SK-N-MC (cell line): ENCODE results near the gene CTDSP1.

Experiments
- DNase-seq: peaks from one replicate; pipeline ENCODE4 v3.0.0-alpha.2; 2011; ENCODE audit warnings: low read depth, low spot score
- H3K27ac ChIP-seq: fragments of 200-600 bp; sonication (generic); 2 replicates; pipeline ENCODE4 v1.5.1; 2016; ENCODE audit warnings: mixed run types
- H3K36me3 ChIP-seq: fragments of 200-600 bp; sonication (generic); 2 replicates; pipeline ENCODE4 v1.6.1; 2017; ENCODE audit warnings: antibody characterized with exemption, low read length, mixed read lengths; ENCODE audit not compliant: insufficient read depth
- H3K4me3 ChIP-seq: fragments of 200-600 bp; sonication (generic); 2 replicates; pipeline ENCODE4 v1.5.1; 2016
- H3K9ac ChIP-seq: fragments of 200-600 bp; sonication (generic); 2 replicates; pipeline ENCODE4 v1.8.0; 2017; ENCODE audit warnings: mixed run types, mixed read lengths; ENCODE audit not compliant: insufficient read length
- H3K9me3 ChIP-seq: fragments of 200-600 bp; sonication (generic); 2 replicates; pipeline ENCODE4 v1.6.1; 2017; ENCODE audit warnings: low read depth, mild to moderate bottlenecking, antibody characterized with exemption, low read length, moderate library complexity, mixed read lengths
- EZH2 ChIP-seq: fragments of 200-600 bp; sonication (generic); IDR thresholded peaks from one replicate; pipeline ENCODE4 v1.6.1; 2017; ENCODE audit warnings: antibody characterized with exemption
- FOXP2 ChIP-seq: optimal IDR thresholded peaks from 2 replicates; pipeline ENCODE3; 2011; ENCODE audit warnings: mild to moderate bottlenecking, moderate library complexity; ENCODE audit not compliant: insufficient read depth; ENCODE audit errors: extremely low read length, control extremely low read depth
- POLR2AphosphoS5 ChIP-seq: IDR thresholded peaks from 2 replicates; pipeline ENCODE4 v1.6.1; 2012; ENCODE audit warnings: mild to moderate bottlenecking, low read depth, low read length, borderline replicate concordance

CTDSP1 gene

GRCh38 chr2:218422403-218423086, 22.9 kb downstream of the CTDSP1 start:
- Histone ChIP-seq H3K36me3 (no peaks in the 10 kb centered on the region), H3K27ac (no peak overlapping the region), H3K9me3 (no peaks in the 10 kb centered on the region), H3K9ac (no peak overlapping the region), H3K4me3 (no peak overlapping the region)
- DNase-seq = no peak
- no peak for TF ChIP-seq EZH2

- Histone ChIP-seq H3K4me3 (no peak overlapping the region), H3K9me3 (no peaks in the 10 kb centered on the region), H3K9ac (no peak overlapping the region), H3K36me3 (no peaks in the 10 kb centered on the region), H3K27ac (no peak overlapping the region)
- no peak for TF ChIP-seq EZH2
- TF ChIP-seq FOXP2 = no peak
- TF ChIP-seq POLR2AphosphoS5 = no peak
- DNase-seq = no peak
These were observed 23.9 kb downstream of the CTDSP1 start for GRCh38 chr2:218423584-218423983.

- Histone ChIP-seq H3K27ac (no peak overlapping the region), H3K9ac (no peak overlapping the region), H3K9me3 (no peaks in the 10 kb centered on the region), H3K4me3 (no peak overlapping the region), H3K36me3 (no peaks in the 10 kb centered on the region)
- DNase-seq = no peak
- TF ChIP-seq EZH2 (no peak), FOXP2 (no peak), POLR2AphosphoS5 (no peak)
These were observed 25.9 kb downstream of the CTDSP1 start for GRCh38 chr2:218425531-218425930.

- no peak for DNase-seq
- H3K9me3 ChIP-seq = no peaks in the 10 kb centered on the region
- H3K27ac ChIP-seq = no peak overlapping the region
- TF ChIP-seq FOXP2 (no peak), POLR2AphosphoS5 (no peak), EZH2 (no peak)
- no peak overlapping the region for H3K4me3 ChIP-seq
- H3K9ac ChIP-seq = no peak overlapping the region
- H3K36me3 ChIP-seq = no peaks in the 10 kb centered on the region
These were observed 28.1 kb downstream of the CTDSP1 start for GRCh38 chr2:218427741-218428140.

- Histone ChIP-seq H3K9ac (no peak overlapping the region), H3K27ac (no peak overlapping the region), H3K4me3 (no peak overlapping the region), H3K9me3 (no peaks in the 10 kb centered on the region), H3K36me3 (no peaks in the 10 kb centered on the region)
- TF ChIP-seq FOXP2 (no peak), EZH2 (no peak), POLR2AphosphoS5 (no peak)
- no peak for DNase-seq
These were observed 29.3 kb downstream of the CTDSP1 start for GRCh38 chr2:218428846-218429558.

GRCh38 chr2:218429911-218430692, 30.4 kb downstream of the CTDSP1 start:
- TF ChIP-seq POLR2AphosphoS5 (no peak), EZH2 (no peak), FOXP2 (no peak)
- Histone ChIP-seq H3K9ac (no peak overlapping the region), H3K36me3 (no peaks in the 10 kb centered on the region), H3K4me3 (no peak overlapping the region), H3K27ac (no peak overlapping the region), H3K9me3 (no peaks in the 10 kb centered on the region)
- DNase-seq = no peak

GRCh38 chr2:218430721-218431120, 31.1 kb downstream of the CTDSP1 start:
- H3K9ac ChIP-seq = no peak overlapping the region
- H3K9me3 ChIP-seq = no peaks in the 10 kb centered on the region
- DNase-seq = no peak
- H3K36me3 ChIP-seq = no peaks in the 10 kb centered on the region
- no peak overlapping the region for H3K27ac ChIP-seq
- no peak overlapping the region for H3K4me3 ChIP-seq
- TF ChIP-seq FOXP2 (no peak), POLR2AphosphoS5 (no peak), EZH2 (no peak)

GRCh38 chr2:218431878-218432277, 32.2 kb downstream of the CTDSP1 start:
- no peak overlapping the region for H3K27ac ChIP-seq
- H3K9ac ChIP-seq = no peak overlapping the region
- TF ChIP-seq POLR2AphosphoS5 (no peak), FOXP2 (no peak), EZH2 (no peak)
- no peak overlapping the region for H3K4me3 ChIP-seq
- DNase-seq = no peak
- H3K9me3 ChIP-seq = no peaks in the 10 kb centered on the region
- no peaks in the 10 kb centered on the region for H3K36me3 ChIP-seq
